Activated CD8-positive, alpha-beta memory T cell treated with anti-CD3 and anti-CD28 coated beads for 4 hours (primary cell): ENCODE data around the gene SAMHD1.
"Not testable (repeated sequence)": the region's sequence is repeated elsewhere in the genome, so short reads cannot be mapped to it uniquely, and the experiment has no call there.

Source experiments
- DNase-seq, 2 donors: peaks; one replicate each; pipeline ENCODE4 v3.0.0-alpha.2; 2020; ENCODE audit warnings: low read depth in 2 of 2

The SAMHD1 gene

GRCh38 chr20:36854348-36855240 is 96.9 kb downstream of the SAMHD1 start:
- no peak for DNase-seq

- no peak for DNase-seq
Observed at GRCh38 chr20:36852187-36852586, 99.3 kb downstream of the SAMHD1 start.

GRCh38 chr20:36851490-36851889 is 100.0 kb downstream of the SAMHD1 start:
- no peak for DNase-seq

GRCh38 chr20:36850759-36851158 is 100.7 kb downstream of the SAMHD1 start:
- DNase-seq: no peak

GRCh38 chr20:36849333-36850065 is 102.0 kb downstream of the SAMHD1 start:
- DNase-seq: no peak

- no peak for DNase-seq
Observed at GRCh38 chr20:36848677-36849076, 102.8 kb downstream of the SAMHD1 start.

- no peak for DNase-seq
Observed at GRCh38 chr20:36848078-36848660, 103.3 kb downstream of the SAMHD1 start.

- DNase-seq: no peak
Observed at GRCh38 chr20:36847710-36848040, 103.8 kb downstream of the SAMHD1 start.

GRCh38 chr20:36847009-36847709 is 104.3 kb downstream of the SAMHD1 start:
- no peak for DNase-seq

GRCh38 chr20:36845288-36845971 is 106.1 kb downstream of the SAMHD1 start:
- no peak for DNase-seq

GRCh38 chr20:36841030-36841429 is 110.5 kb downstream of the SAMHD1 start:
- DNase-seq: not testable (repeated sequence)
